Measurements from ENCODE around the gene SV2C.
"Not testable (repeated sequence)": the region's sequence is repeated elsewhere in the genome, so short reads cannot be mapped to it uniquely, and the experiment has no call there.

SV2C gene

DNA sequence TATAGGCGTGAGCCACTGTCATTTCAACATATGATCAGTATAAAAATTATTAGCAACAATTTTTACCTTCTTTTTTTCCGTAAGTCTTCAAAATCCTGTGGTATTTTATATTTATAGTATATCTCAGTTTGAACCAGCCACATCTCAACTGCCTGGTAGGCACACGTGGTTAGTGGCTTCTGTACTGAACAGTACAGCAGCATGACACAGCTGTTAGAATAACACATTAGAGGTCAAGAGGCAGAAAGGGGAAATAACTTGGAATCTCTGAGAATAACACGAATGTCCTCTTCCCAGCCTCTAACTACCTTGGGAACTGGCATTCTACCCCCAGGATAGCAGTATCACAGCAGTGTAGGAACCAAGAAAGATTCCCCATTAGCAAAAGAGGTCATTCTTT, 211.4 kb downstream of the SV2C start:
- DNase-seq (ENCODE audit: low spot score), result no peak

DNA sequence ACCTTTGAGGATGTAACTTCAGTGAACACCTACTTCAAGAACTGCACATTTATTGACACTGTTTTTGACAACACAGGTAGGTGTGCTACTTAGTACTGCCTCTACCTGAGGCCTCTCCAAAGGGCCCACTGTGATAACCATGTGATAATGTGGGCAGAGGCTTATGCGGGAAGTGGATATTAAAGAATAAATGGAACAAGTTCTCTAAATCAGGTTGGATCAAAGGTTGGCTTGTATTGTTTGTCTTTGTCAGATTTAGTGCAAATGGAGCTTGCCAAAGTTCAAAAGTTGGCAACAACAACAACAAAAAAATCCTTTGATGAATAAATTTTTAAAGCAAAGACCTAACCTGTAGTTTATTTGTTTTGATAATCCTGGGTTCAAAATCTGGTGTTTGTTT, 215.7 kb downstream of the SV2C start:
- no peak for DNase-seq (ENCODE audit: low spot score)

DNA sequence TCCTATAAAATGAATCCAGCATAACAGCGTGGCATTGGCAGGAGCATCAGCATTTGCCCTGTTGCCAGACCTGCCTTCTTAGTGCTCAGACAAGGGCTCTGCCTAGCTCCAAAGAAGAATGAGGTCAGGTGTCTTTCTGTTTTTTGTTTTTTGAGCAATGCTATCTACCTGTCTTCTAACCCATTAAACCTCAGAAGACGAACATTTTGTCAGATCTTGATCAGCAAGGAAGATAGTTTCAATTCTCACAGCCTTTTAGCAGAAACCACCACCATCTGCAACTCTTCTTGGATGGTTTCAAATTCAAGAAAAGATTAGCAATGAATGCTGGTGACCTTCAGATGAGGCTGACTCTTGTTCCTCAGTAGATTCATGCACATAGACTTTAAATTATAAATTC, 216.4 kb downstream of the SV2C start:
- no peak for DNase-seq (ENCODE audit: low spot score)

DNA sequence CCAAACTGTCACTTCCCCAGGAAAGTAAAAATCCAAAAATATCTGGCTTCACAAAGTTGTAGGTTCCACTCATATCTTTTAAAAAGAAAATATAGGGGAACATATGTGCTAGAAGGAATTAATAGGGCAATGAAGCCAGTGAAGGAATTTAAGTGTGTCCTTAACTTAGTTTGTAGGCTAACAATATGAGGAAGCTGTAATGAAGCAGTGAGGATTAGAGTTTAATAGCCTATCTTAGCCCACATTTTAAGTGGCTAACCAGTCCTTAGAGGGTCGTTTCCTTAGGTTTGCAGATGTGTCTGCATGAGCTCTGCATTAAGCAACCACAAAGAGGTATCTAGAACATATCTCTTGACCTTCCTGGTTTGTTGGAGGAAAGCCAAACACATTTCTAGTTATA, 218.7 kb downstream of the SV2C start:
- DNase-seq (ENCODE audit: low spot score), result not testable (repeated sequence)

DNA sequence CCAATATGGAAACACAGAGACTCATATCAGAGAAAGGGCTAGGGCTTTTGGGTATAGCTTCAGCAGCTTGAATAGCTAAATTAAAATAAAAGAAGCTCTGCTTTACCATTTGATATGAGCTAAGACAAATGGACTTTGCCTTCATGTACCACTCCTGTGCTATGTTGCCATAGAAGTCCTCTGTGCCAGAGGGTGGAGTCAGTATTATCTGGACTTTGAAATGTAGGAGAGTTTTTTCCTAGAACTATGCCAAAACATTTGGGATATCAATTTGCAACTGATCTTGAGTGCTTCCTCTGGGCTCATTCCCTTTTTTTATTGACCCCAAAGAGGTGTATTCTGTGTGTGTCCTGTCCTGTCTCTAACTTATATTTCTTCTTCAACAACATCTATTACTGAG, 219.5 kb downstream of the SV2C start:
- not testable (repeated sequence) for DNase-seq (ENCODE audit: low spot score)

DNA sequence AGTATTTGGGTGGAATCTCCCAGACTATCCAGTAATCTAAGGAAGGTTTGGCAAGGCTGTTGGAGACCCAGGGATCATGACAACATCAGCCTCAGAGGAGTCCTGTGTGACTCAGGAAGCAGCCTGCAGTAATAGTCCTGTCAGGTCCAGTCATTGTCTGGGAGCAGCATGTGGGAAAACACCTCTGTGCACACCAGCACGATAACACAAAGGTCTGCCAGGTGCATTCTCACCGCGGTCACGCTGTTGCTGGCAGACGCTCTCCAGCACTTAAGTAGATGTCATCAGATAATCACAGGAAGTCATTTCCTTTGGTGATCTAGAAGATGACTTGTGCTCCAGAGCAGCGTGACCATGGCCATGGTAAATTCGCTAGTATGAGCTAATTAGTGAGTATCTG, 220.7 kb downstream of the SV2C start:
- peak; percentile 57 for DNase-seq (ENCODE audit: low spot score)

DNA sequence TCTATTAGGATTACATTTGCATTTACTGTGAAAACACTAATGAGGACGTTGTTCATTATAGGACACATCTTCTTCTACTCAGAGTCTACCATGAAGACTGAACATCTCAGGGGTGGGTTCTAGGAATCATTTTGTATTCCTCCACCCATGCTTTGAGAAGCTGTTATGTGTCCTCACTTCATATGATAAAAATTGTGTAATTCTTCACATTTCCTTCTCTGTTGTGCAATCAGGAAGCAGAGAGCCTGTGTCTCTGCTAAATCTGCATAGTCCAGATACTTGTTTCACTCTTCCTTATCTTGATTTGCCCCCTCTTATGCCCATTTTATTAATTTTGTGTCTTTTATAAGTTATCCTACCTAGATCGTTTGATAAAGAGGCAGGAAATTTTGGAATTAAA, 222.1 kb downstream of the SV2C start:
- DNase-seq (ENCODE audit: low spot score), result no peak

DNA sequence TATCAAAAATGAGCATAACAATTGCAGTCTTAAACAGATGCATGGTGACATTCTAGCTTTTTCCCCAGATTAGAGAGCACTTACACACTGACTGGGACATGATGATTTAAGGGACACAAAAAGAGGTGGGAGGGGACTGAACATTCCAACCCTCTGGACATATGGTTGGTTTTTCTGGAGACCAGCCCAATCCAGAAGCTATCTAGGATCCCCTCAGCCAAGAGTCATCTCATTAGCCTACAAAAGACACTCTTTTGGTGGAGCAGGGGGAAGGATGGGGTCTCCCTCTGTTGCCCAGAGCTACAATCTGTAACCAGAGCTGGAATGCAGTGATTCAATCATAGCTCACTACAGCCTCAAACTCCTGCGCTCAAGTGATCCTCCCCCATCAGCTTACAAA, 222.6 kb downstream of the SV2C start:
- DNase-seq (ENCODE audit: low spot score), result no peak

DNA sequence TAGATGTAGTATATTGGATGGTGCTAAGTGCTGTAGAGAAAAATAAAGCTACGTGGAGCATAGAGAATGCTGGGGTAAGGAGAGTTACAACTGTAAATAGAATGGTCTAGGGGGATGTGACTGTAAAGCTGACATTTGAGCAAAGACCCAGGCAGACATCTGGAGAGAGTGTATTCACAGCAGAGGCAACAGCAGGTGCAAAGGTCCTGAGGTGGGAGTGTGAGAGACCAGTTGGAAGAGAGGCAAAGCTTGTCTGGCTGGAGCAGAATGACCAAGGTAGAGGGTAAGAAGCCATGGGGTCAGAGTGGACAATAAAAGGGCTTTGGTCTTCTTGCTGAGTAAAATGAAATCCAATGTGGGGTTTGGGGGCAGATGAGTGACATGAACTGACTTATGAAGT, 227.0 kb downstream of the SV2C start:
- DNase-seq (ENCODE audit: low spot score), result no peak

DNA sequence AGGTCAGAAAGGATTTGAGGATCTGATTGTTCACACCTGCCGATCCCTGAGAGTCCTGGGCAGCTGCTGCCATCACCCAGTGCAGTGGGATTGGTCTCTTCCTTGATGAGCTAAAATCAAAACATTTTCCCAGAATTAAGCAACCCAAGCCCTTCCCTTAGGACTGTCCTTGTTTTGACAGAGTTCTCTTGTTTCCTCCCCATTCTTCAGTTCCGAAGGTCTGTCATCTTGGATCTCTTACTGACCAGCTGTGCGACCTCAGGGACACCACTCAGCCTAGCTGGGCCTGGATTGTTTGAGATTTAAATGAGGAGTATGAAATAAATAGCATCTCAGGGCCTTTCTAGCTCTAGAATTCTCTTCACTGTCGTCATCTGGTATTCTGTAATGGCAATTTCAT, 229.6 kb downstream of the SV2C start:
- DNase-seq (ENCODE audit: low spot score), result no peak

DNA sequence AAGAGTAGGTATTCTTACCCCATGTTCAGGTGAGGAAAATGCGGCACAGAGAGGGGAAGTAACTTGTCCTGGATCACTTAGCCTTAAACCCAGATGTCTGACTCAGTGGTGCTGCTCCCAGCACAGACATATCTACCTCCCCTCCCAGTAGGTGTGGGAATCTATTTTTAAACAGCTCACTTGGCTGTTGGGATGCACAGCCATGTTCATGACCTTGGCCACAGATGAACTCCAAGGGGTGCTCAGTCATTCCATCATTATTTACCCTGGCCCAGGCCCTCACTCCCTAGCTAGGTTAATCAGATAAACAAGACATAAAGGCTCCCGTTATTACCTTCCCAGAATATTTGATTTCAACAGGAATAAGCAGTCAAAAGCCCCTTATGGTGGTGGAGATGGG, 231.5 kb downstream of the SV2C start:
- DNase-seq (ENCODE audit: low spot score), result no peak

DNA sequence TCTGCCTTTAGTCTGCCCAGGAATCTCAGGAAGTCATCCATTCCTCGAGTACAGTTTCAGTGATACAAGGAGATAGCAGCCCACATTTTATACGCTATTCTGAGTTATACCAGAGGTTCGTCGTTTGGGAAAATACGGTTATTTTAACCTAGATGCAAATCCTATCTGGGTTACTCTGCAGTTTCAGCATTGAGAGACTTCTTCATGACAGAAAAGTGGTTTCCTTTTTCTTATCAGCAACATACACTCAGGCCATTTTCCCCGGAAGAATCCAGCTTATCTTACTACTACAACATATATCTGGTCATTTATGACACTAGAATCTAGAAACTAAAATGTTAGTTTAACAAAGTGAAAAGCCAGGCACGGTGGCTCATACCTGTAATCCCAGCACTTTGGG, 236.5 kb downstream of the SV2C start:
- DNase-seq (ENCODE audit: low spot score), result no peak

DNA sequence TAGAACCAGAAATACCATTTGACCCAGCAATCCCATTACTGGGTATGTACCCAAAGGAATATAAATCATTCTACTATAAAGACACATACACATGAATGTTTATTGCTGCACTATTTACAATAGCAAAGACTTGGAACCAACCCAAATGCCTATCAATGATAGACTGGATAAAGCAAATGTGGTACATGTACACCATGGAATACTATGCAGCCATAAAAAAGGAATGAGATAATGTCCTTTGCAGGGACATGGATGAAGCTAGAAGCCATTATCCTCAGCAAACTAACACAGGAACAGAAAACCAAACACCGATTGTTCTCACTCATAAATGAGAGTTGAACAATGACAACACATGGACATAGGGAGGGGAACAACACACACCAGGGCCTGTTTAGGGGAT, 240.3 kb downstream of the SV2C start:
- DNase-seq (ENCODE audit: low spot score), result not testable (repeated sequence)

DNA sequence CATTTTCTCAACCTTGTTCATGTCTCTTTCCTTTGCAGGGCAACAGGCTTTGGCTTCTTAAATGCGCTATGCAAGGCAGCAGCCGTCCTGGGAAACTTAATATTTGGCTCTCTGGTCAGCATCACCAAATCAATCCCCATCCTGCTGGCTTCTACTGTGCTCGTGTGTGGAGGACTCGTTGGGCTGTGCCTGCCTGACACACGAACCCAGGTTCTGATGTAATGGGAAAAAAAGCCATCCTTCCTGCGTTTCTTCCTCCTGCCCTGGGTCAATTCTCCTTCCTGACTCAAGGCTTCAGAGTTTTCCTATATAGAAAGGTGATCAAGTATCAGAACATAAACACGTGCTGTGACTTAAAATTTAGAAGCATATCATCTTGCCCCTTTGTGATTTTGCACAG, 242.1 kb downstream of the SV2C start:
- DNase-seq (ENCODE audit: low spot score), result no peak

DNA sequence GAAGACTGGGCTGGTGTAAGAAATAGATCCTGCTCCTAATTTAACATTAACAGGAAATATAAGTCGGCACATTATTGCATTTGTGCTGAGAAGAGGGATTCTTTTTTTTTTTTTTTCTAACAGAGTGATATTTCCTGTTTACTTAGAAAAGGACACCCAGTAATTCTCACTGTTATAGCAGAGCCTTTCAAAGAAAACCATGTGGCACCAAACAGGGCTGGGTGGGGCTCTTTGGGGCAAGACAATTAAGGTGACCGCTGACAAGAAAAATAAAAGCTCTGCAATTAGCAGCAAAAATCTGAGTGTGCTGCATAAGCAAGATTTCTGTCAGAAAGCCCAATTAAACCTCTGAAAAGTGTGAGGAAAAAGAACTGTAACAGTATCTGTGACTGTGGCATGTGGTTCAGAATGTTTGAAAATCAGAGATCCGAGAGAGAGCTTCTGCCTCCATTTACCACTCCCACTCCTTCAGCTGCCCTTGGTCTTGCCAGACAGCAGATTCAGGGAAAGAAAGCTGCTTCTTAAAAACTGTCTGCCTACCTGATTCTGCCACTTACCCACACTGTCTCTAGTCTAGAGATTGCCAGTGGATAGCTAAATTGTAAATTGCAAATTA, 242.8 kb downstream of the SV2C start:
- DNase-seq (ENCODE audit: low spot score), result no peak

DNA sequence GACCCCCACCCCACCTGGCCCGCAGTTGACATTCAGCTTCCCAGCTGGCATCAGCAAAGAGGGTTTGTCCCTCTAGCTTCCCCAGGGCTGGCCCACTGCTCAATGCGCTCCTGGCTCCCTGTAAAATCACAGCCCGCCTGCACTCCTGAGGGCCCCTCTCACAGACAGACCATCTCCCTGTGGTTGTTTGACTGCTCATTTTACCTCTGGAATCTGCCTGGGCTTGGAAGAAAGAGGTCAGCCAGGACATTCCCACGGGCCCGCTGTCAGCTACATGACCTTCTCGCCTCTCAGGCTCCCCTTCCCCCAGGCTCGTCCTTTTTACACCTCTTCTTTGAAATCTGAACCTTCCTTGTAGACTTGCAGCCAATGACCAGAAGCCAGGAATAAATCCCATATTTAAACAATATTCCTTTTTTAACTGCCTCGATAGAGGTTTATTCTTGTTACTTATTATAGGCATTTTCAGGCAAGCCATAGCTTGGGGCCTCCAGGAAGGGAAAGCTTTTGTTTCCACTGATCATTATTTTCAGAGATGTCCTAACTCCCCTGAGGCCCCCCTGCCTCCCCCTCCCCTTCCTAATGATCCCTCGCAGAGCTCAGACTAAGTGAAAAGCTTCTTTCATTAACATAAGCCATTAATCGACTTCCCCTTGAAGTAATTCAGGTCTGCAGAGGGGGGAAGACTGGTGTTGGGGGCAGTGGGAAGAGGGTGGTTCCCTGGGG, 243.6 kb downstream of the SV2C start:
- no peak for DNase-seq (ENCODE audit: low spot score)

DNA sequence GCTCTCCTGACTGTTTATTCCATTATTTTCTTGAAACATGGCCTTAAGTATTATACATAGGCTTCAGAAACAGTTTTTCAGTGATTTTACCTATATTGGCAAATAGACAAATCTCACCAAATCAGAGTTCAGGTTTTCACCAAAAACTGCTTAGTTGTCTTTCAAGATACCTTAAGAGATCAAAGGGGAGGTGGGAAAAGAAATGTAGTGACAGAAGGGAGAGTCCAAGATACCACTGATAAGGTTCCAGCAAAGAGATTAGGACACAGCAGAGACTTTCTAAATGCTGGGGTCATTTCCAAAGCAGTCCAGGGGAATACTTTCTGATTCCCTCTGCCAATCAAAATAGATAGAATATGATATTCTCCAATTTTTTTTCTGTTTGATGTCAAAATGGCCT, 246.2 kb downstream of the SV2C start:
- DNase-seq (ENCODE audit: low spot score), result no peak

DNA sequence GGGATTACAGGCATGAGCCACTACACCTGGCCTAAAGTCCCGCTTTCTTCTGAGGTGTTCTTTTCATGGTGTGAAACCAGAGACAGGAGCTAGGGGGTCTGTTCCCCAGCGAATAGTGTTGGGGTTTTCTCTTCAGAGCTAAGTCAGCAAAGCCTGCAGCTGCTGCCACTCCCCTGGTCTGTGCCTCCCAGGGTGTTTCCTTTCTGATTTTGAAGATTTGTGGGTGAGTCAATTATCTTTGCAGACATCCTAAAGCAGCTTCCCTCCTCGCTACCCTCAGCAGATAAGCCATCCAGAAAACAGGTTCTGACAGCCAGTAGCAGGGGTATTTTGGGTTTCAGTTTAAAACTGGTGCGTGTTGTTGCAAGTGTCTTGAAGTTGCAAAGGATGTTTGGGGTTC, 247.9 kb downstream of the SV2C start:
- no peak for DNase-seq (ENCODE audit: low spot score)

DNA sequence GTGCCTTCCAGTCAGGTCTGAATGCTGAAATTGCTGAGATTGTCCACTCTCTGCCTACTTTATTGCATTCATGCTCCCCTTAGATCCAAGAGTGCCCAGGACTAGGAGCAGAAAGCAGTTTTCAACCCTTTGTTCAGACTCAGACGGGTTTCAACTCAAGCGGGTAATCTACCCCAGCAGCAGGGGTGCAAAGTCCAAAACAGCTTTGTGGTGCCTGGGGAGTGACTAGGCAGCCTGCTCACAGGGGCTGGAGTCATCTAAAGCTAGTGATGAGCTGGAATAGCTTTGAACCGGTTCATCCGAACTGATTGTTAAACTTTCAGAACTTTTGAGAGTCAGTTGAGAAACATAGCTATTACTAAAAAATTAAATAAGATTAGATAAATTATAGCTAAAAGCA, 248.9 kb downstream of the SV2C start:
- DNase-seq (ENCODE audit: low spot score), result peak; percentile 21

DNA sequence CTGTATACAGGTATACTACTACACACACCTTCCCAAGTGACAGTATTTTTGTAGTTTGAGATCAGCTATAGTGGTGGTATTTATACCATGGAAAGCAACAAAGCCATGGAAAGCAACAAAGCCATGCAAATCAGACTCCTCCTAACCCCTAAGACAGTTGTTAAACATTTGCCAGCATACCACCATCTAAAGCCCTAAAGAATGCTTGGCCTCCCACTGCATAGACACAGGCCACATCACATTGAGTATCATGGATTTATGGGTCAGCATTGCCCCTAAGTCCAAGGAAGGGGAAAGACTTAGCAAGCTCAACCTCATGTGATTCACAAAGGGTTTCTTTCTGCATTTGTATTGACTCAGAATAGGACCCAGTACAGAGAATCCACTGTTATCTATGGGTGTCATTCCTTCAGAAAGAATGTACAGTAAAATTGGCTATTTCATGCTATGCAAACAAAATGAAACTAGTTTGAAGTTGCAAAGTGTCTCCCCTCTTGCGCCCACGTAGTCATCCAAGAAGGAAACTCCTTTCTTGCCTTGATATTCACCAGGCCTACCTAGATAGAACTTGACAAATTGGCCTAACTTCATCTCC, 249.5 kb downstream of the SV2C start:
- DNase-seq (ENCODE audit: low spot score), result no peak

DNA sequence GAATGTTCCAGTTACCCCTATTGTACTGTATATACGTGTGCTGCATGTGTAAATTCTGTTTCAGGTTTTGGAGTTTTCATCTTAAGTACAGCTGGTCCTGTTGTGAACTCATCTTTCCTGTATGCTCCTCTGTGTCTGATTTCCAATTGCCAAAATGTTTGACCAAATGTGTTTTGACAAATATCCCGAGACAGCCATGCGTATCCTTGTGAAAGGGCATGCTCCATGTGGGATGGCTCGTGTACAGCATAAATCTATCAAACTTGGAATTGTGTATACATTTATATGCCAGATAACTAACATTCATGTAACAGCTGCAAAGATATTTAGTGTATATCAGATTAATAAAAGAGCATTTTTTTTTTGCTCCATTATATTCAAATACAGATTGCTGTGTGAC, 250.4 kb downstream of the SV2C start:
- DNase-seq (ENCODE audit: low spot score), result no peak

DNA sequence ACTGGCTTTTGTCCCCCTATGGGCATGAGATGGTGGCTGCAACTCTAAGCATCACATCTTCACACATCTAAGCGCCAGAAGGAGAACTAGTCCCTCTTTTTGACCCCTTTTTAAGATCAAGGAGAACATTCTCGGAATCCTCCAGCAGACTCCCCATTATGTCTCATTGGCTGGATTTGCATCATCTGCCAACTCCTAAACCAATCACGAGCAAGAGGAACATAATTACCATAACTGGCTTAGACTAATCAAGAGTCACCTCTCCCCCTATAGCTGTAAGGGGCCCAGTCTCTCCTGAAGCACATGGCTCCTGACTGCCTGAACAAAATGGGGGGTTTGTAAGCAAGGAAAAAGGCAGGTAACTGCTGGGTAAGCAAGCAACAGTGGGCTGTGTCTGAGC, 251.4 kb downstream of the SV2C start:
- no peak for DNase-seq (ENCODE audit: low spot score)

DNA sequence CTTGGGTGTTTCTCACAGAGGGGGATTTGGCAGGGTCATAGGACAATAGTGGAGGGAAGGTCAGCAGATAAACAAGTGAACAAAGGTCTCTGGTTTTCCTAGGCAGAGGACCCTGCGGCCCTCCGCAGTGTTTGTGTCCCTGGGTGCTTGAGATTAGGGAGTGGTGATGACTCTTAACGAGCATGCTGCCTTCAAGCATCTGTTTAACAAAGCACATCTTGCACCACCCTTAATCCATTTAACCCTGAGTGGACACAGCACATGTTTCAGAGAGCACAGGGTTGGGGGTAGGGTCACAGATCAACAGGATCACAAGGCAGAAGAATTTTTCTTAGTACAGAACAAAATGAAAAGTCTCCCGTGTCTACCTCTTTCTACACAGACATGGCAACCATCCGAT, 252.3 kb downstream of the SV2C start:
- DNase-seq (ENCODE audit: low spot score), result not testable (repeated sequence)

All from SW480 (cell line).